ENCODE measurements around the gene CDR2.

The CDR2 gene

GRCh38 chr16:22417019-22417418, 42.6 kb upstream of the CDR2 start:
- no peak for DNase-seq (ENCODE audit: extremely low read depth, low read depth)
- TF ChIP-seq CTCF (IDR thresholded peaks at IDR 0.05; ENCODE audit: low read depth, low read length), result no peak

GRCh38 chr16:22413819-22414218, 39.4 kb upstream of the CDR2 start:
- DNase-seq (ENCODE audit: extremely low read depth, low read depth), result no peak
- no peak for TF ChIP-seq CTCF (IDR thresholded peaks at IDR 0.05; ENCODE audit: low read depth, low read length)

- no peak for DNase-seq (ENCODE audit: extremely low read depth, low read depth)
- TF ChIP-seq CTCF (IDR thresholded peaks at IDR 0.05; ENCODE audit: low read depth, low read length), result no peak
These were observed 33.1 kb upstream of the CDR2 start for GRCh38 chr16:22407486-22407885.

GRCh38 chr16:22402191-22402590, 27.8 kb upstream of the CDR2 start:
- DNase-seq (ENCODE audit: extremely low read depth, low read depth), result no peak
- no peak for TF ChIP-seq CTCF (IDR thresholded peaks at IDR 0.05; ENCODE audit: low read depth, low read length)

- no peak for DNase-seq (ENCODE audit: extremely low read depth, low read depth)
- no peak for TF ChIP-seq CTCF (IDR thresholded peaks at IDR 0.05; ENCODE audit: low read depth, low read length)
These were observed 26.5 kb upstream of the CDR2 start for GRCh38 chr16:22400900-22401299.

- DNase-seq (ENCODE audit: extremely low read depth, low read depth), result no peak
- no peak for TF ChIP-seq CTCF (IDR thresholded peaks at IDR 0.05; ENCODE audit: low read depth, low read length)
These were observed 23.5 kb upstream of the CDR2 start for GRCh38 chr16:22397931-22398330.

GRCh38 chr16:22397464-22397863, 23.0 kb upstream of the CDR2 start:
- DNase-seq (ENCODE audit: extremely low read depth, low read depth), result peak; percentile 91
- TF ChIP-seq CTCF (IDR thresholded peaks at IDR 0.05; ENCODE audit: low read depth, low read length), result no peak
